ENCODE data around the gene SERPINA3.

DNA sequence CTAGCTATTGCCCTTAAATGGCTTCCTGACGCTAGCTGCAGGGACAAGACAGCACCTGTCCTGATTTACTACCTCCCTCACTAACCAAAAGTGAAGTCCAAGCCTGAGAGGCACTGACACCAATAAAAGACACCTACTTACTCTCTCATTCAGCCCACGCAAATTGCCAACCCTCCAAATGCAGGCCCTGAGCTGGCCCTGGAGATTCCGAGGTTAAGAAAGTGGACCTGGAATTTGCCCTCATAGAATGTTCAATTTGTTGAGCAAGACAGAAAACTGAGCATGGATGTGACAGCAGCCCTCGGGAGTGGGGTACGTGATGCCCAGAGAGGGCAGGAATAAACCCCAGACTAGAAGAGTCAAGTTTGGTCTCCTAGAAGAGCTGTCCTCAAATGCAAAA is 16.4 kb downstream of the SERPINA3 start:
- TF ChIP-seq, protein P1, sequence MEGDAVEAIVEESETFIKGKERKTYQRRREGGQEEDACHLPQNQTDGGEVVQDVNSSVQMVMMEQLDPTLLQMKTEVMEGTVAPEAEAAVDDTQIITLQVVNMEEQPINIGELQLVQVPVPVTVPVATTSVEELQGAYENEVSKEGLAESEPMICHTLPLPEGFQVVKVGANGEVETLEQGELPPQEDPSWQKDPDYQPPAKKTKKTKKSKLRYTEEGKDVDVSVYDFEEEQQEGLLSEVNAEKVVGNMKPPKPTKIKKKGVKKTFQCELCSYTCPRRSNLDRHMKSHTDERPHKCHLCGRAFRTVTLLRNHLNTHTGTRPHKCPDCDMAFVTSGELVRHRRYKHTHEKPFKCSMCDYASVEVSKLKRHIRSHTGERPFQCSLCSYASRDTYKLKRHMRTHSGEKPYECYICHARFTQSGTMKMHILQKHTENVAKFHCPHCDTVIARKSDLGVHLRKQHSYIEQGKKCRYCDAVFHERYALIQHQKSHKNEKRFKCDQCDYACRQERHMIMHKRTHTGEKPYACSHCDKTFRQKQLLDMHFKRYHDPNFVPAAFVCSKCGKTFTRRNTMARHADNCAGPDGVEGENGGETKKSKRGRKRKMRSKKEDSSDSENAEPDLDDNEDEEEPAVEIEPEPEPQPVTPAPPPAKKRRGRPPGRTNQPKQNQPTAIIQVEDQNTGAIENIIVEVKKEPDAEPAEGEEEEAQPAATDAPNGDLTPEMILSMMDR (IDR thresholded peaks at IDR 0.05), result no peak
- no peak for TF ChIP-seq POLR2A (IDR thresholded peaks at IDR 0.05)
- no peak for TF ChIP-seq EP300 (IDR thresholded peaks at IDR 0.05)

All from ovary (tissue), 3 donors.